ENCODE data around the gene CNFN. TPM values are rescaled to one million over a fixed set of nuclear protein-coding genes. Genes with fewer than 3 reads are reported as not detected.
A peak's percentile ranks its signal among the peaks of the same experiment; 100 is the strongest.

CNFN gene
- total and polyA plus RNA-seq, 10 of the 15 experiments (the other 5 are each of a cell fraction or from before 2014, with no cell fraction given): 0.60 TPM; not detected in 9

DNA sequence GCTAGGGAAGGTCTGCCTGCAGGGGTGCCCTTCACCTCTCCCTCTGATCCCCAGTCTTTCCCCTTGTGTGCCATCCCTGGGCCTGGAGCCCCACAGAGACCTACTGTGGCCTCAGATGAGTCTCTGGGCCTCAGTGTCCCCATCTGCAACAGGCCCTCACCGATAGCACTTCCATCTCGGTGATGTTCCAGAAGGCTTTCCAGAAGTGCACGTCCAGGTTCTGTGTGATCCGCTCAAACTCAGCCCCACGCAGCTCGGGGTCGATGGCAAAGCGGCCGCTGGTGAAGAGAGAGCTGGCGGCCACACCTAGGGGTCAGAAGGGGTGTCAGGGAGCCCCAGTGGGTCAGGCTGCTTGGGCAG lies 17.7 kb upstream of the CNFN start:
- ChIA-PET CTCF (interaction anchor here (1.0 to 1.1 kb wide), 2 partner anchors 8 to 13 kb away, joined by 3 read pairs; no protein-coding TSS in a partner anchor), RAD21 (ENCODE audit: unreplicated experiment) (no interaction called here), POLR2A (interaction anchor here (1.3 kb wide), 1 partner anchor 16 kb away, joined by 3 read pairs; no protein-coding TSS in a partner anchor), SMC1A (ENCODE audit: uncharacterized antibody, unreplicated experiment) (no interaction called here)
- no peak for FAIRE-seq
- Histone ChIP-seq H3K4me3 (no peak overlapping the region), H4K20me1 (ENCODE audit: control insufficient read depth, insufficient read depth) (no peaks in the 10 kb centered on the region), H3K9ac (ENCODE audit: control insufficient read depth, insufficient read depth, low read length) (no peak overlapping the region), H2AFZ (ENCODE audit: control insufficient read depth, low read depth, low read length) (no peak overlapping the region), H3K27ac (ENCODE audit: control insufficient read depth, insufficient read depth) (no peak overlapping the region), H3K9me3 (replicated peaks; ENCODE audit: control insufficient read depth, insufficient read depth, low read length) (no peaks in the 10 kb centered on the region), H3K27me3 (replicated peaks in 1 of 2; ENCODE audit: control insufficient read depth in 2 of 2, insufficient read depth in 2 of 2, low read length in 1 of 2) (no peaks in the 10 kb centered on the region), H3K4me2 (ENCODE audit: control insufficient read depth, insufficient read depth) (no peak overlapping the region), H3K36me3 (ENCODE audit: control insufficient read depth in 2 of 2, insufficient read depth in 2 of 2, low read length in 1 of 2) (peaks cover 5% of the 10 kb centered on the region in 2 experiments; a peak in 3 of 4 replicates), H3K4me1 (ENCODE audit: control insufficient read depth, insufficient read depth, low read length) (no peaks in the 10 kb centered on the region), H3K79me2 (ENCODE audit: control insufficient read depth, insufficient read depth, low read length) (no peaks in the 10 kb centered on the region)
- DNase-seq (ENCODE audit: low read depth, low spot score): no peak
- 92% methylated on average over 10 of the region's 10 CpGs for WGBS (ENCODE audit: insufficient coverage, insufficient replicate concordance, low lambda C conversion rate, missing lambda C conversion rate)
- TF ChIP-seq POLR2A (IDR thresholded peaks at IDR 0.05; ENCODE audit: low read depth, low read length): peak; percentile 6; the same call in 1 of the 2 replicates
- TF ChIP-seq, protein P1, sequence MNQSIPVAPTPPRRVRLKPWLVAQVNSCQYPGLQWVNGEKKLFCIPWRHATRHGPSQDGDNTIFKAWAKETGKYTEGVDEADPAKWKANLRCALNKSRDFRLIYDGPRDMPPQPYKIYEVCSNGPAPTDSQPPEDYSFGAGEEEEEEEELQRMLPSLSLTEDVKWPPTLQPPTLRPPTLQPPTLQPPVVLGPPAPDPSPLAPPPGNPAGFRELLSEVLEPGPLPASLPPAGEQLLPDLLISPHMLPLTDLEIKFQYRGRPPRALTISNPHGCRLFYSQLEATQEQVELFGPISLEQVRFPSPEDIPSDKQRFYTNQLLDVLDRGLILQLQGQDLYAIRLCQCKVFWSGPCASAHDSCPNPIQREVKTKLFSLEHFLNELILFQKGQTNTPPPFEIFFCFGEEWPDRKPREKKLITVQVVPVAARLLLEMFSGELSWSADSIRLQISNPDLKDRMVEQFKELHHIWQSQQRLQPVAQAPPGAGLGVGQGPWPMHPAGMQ (IDR thresholded peaks at IDR 0.05; ENCODE audit: borderline replicate concordance): no peak
- no peak for ATAC-seq
- intact Hi-C loops (cut with micrococcal nuclease; ENCODE audit: unreplicated experiment) (no loop called here), in situ Hi-C loops (cut with MboI) (no loop called here)
- BruUV-seq (replicated peaks): no TSS peak

DNA sequence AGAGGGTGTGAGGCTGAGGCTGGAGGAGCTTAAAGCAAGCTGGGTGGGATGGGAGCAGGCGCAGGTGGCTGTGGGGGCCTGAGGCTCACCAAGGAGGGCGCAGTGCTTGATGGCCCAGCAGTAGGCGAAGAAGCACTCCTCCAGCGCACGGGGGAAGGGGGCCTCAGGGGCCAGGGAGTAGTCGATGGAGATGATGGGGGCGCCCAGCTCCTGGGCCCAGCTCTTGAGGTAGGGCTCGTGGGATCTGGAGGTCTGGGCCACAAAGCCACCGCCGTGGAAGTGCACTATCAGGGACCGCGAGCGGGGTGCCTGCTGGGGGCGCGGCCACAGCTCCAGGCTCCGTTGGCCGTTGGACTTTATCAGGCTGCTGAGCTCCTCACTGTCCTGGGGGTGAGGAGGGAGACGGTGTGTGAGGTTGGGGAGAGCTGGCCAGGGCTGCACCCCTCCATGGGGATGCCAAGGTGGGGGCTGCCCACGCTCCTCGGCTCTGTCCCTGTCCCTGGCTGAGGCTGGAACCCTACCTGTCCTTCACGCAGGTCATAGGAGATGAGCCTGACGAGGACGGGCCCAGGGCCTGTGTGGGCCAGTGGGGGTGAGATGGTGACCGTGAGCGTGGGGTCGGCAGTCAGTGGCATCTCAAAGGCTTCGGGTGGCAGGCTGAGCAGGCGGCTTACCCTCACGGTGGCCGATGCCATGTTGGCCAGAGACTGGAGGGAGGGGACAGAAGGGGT lies 17.2 kb upstream of the CNFN start:
- CTCF ChIA-PET: interaction anchor here (1.6 kb wide), 1 partner anchor 13 kb away, joined by 4 read pairs; no protein-coding TSS in a partner anchor
- WGBS (ENCODE audit: insufficient coverage, insufficient replicate concordance, low lambda C conversion rate, missing lambda C conversion rate): 96% methylated on average over 29 of the region's 30 CpGs

More for the DNA sequence above, 17.2 kb upstream of the CNFN start:
- intact Hi-C loops (cut with micrococcal nuclease; ENCODE audit: unreplicated experiment) (no loop called here), in situ Hi-C loops (cut with MboI) (no loop called here)
- H3K4me2 ChIP-seq (ENCODE audit: control insufficient read depth, insufficient read depth): no peak overlapping the region
- no peaks in the 10 kb centered on the region for H3K79me2 ChIP-seq (ENCODE audit: control insufficient read depth, insufficient read depth, low read length)
- TF ChIP-seq ESRRA (IDR thresholded peaks at IDR 0.05; ENCODE audit: low read length) (no peak), SUPT20H (IDR thresholded peaks at IDR 0.05; ENCODE audit: borderline replicate concordance, control insufficient read depth, low read depth, low read length) (no peak), ZNF217 (IDR thresholded peaks at IDR 0.05) (no peak), FOS (IDR thresholded peaks at IDR 0.05; ENCODE audit: borderline replicate concordance, extremely low read depth, insufficient read length) (no peak), POLR2A (IDR thresholded peaks at IDR 0.05; ENCODE audit: low read depth, low read length) (no peak; the same call in 1 of the 2 replicates), ZNF274 (IDR thresholded peaks at IDR 0.05; ENCODE audit: insufficient read depth, insufficient read length) (no peak)
- TF ChIP-seq, protein P2, sequence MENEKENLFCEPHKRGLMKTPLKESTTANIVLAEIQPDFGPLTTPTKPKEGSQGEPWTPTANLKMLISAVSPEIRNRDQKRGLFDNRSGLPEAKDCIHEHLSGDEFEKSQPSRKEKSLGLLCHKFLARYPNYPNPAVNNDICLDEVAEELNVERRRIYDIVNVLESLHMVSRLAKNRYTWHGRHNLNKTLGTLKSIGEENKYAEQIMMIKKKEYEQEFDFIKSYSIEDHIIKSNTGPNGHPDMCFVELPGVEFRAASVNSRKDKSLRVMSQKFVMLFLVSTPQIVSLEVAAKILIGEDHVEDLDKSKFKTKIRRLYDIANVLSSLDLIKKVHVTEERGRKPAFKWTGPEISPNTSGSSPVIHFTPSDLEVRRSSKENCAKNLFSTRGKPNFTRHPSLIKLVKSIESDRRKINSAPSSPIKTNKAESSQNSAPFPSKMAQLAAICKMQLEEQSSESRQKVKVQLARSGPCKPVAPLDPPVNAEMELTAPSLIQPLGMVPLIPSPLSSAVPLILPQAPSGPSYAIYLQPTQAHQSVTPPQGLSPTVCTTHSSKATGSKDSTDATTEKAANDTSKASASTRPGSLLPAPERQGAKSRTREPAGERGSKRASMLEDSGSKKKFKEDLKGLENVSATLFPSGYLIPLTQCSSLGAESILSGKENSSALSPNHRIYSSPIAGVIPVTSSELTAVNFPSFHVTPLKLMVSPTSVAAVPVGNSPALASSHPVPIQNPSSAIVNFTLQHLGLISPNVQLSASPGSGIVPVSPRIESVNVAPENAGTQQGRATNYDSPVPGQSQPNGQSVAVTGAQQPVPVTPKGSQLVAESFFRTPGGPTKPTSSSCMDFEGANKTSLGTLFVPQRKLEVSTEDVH (IDR thresholded peaks at IDR 0.05; ENCODE audit: low read depth, partially characterized antibody): no peak
- DNase-seq (ENCODE audit: low read depth, low spot score): no peak
- no peak overlapping the region for H3K4me3 ChIP-seq
- H4K20me1 ChIP-seq (ENCODE audit: control insufficient read depth, insufficient read depth): no peaks in the 10 kb centered on the region
- H3K4me1 ChIP-seq (ENCODE audit: control insufficient read depth, insufficient read depth, low read length): no peaks in the 10 kb centered on the region
- no peak overlapping the region for H2AFZ ChIP-seq (ENCODE audit: control insufficient read depth, low read depth, low read length)
- POLR2A ChIA-PET: interaction anchor here (1.3 kb wide), 1 partner anchor 16 kb away, joined by 3 read pairs; no protein-coding TSS in a partner anchor
- ATAC-seq: no peak
- no peaks in the 10 kb centered on the region for H3K27me3 ChIP-seq (replicated peaks in 1 of 2; ENCODE audit: control insufficient read depth in 2 of 2, insufficient read depth in 2 of 2, low read length in 1 of 2)
- SMC1A ChIA-PET (ENCODE audit: uncharacterized antibody, unreplicated experiment): no interaction called here
- no peaks in the 10 kb centered on the region for H3K9me3 ChIP-seq (replicated peaks; ENCODE audit: control insufficient read depth, insufficient read depth, low read length)
- FAIRE-seq: no peak
- H3K9ac ChIP-seq (ENCODE audit: control insufficient read depth, insufficient read depth, low read length): no peak overlapping the region
- RAD21 ChIA-PET (ENCODE audit: unreplicated experiment): no interaction called here
- BruUV-seq (replicated peaks): no TSS peak
- peaks cover 5% of the 10 kb centered on the region in 2 experiments; a peak in 3 of 4 replicates for H3K36me3 ChIP-seq (ENCODE audit: control insufficient read depth in 2 of 2, insufficient read depth in 2 of 2, low read length in 1 of 2)
- no peak overlapping the region for H3K27ac ChIP-seq (ENCODE audit: control insufficient read depth, insufficient read depth)

Data from GM12878 (cell line).